GM18951 (cell line): ENCODE measurements around the gene INPP4A.

Experiments used
- POLR2A ChIP-seq: IDR thresholded peaks from 4 replicates; pipeline ENCODE4 v1.6.1; 2011; ENCODE audit warnings: mild to moderate bottlenecking; ENCODE audit not compliant: insufficient read length, insufficient read depth; ENCODE audit errors: extremely low read depth
- in situ Hi-C: fragments of 300-500 bp; cut with MboI; formaldehyde crosslinking; loops from one replicate; pipeline ENCODE4 v1.12.0; 2022; ENCODE audit warnings: low sequenced_read_pairs, mixed read lengths, inconsistent platforms; ENCODE audit not compliant: unreplicated experiment

INPP4A gene

GRCh38 chr2:98572676-98573075 is 128.0 kb downstream of the INPP4A start:
- in situ Hi-C loops: no loop called here

GRCh38 chr2:98573426-98573825 is 128.8 kb downstream of the INPP4A start:
- in situ Hi-C loops: no loop called here
- no peak for TF ChIP-seq POLR2A

More at GRCh38 chr2:98572676-98573075, 128.0 kb downstream of the INPP4A start:
- no peak for TF ChIP-seq POLR2A

- TF ChIP-seq POLR2A: no peak
- in situ Hi-C loops: no loop called here
Observed at GRCh38 chr2:98576666-98577312, 132.1 kb downstream of the INPP4A start.

GRCh38 chr2:98577313-98577712 is 132.7 kb downstream of the INPP4A start:
- in situ Hi-C loops: no loop called here

GRCh38 chr2:98578231-98578630 is 133.6 kb downstream of the INPP4A start:
- in situ Hi-C loops: no loop called here
- no peak for TF ChIP-seq POLR2A

More at GRCh38 chr2:98577313-98577712, 132.7 kb downstream of the INPP4A start:
- TF ChIP-seq POLR2A: no peak

- TF ChIP-seq POLR2A: no peak
- in situ Hi-C loops: no loop called here
Observed at GRCh38 chr2:98579926-98580325, 135.3 kb downstream of the INPP4A start.

GRCh38 chr2:98580656-98581284 is 136.1 kb downstream of the INPP4A start:
- TF ChIP-seq POLR2A: no peak
- in situ Hi-C loops: no loop called here

- in situ Hi-C loops: no loop called here
- TF ChIP-seq POLR2A: no peak
Observed at GRCh38 chr2:98582523-98582922, 137.9 kb downstream of the INPP4A start.

GRCh38 chr2:98583276-98583675 is 138.6 kb downstream of the INPP4A start:
- in situ Hi-C loops: no loop called here
- TF ChIP-seq POLR2A: no peak

GRCh38 chr2:98583816-98584618 is 139.4 kb downstream of the INPP4A start:
- TF ChIP-seq POLR2A: no peak
- in situ Hi-C loops: no loop called here

GRCh38 chr2:98585386-98585785 is 140.7 kb downstream of the INPP4A start:
- TF ChIP-seq POLR2A: no peak
- in situ Hi-C loops: no loop called here

- no peak for TF ChIP-seq POLR2A
- in situ Hi-C loops: no loop called here
Observed at GRCh38 chr2:98586551-98587140, 142.0 kb downstream of the INPP4A start.

GRCh38 chr2:98588880-98589431 is 144.3 kb downstream of the INPP4A start:
- in situ Hi-C loops: no loop called here
- no peak for TF ChIP-seq POLR2A
